Panc1 (cell line): Measurements from ENCODE around the gene PIGX. TPM values are rescaled to one million over a fixed set of nuclear protein-coding genes. Genes with fewer than 3 reads are reported as not detected.
A peak's percentile ranks its signal among the peaks of the same experiment; 100 is the strongest.

Experiments used
- ATAC-seq: fragments of 200-7000 bp; cut with Tn5 transposase; 2 replicates; pipeline ENCODE4 v1.9.1; 2020; ENCODE audit warnings: mild to moderate bottlenecking, moderate library complexity
- BruUV-seq: library from RNA; stranded (reverse); fragments of 400-500 nt; replicated peaks from 2 replicates; lab custom pipeline; 2021; lab: Mats Ljungman, UMichigan
- CTCF ChIA-PET: fragments of 300-600 bp; sonication (Branson Sonifier 250); formaldehyde crosslinking; loops from one replicate; lab custom pipeline; 2022; ENCODE audit warnings: antibody characterized with exemption; lab: Charles Lee
- POLR2A ChIA-PET: fragments of 300-600 bp; sonication (Branson Sonifier 250); formaldehyde crosslinking; loops from one replicate; lab custom pipeline; 2022; ENCODE audit warnings: antibody characterized with exemption; lab: Charles Lee
- DNase-seq: peaks from one replicate; pipeline ENCODE4 v3.0.0-alpha.2; 2010; ENCODE audit warnings: low read depth, low spot score
- H3K27ac ChIP-seq: 2 replicates; pipeline ENCODE4 v1.5.1; 2011; ENCODE audit warnings: mild to moderate bottlenecking, low read length, inconsistent platforms
- H3K27me3 ChIP-seq: fragments of 200-500 bp; sonication (Bioruptor generic); 2 replicates; pipeline ENCODE4 v1.6.0; 2014; ENCODE audit warnings: low read length, inconsistent platforms; ENCODE audit not compliant: control insufficient read depth, insufficient read depth
- H3K36me3 ChIP-seq: fragments of 200-500 bp; sonication (Bioruptor generic); 2 replicates; pipeline ENCODE4 v1.5.1; 2014; ENCODE audit warnings: inconsistent platforms, mild to moderate bottlenecking, low read length, moderate library complexity; ENCODE audit not compliant: control insufficient read depth, insufficient read depth
- H3K4me1 ChIP-seq: 2 replicates; pipeline ENCODE4 v1.5.1; 2011; ENCODE audit warnings: inconsistent platforms, mild to moderate bottlenecking, low read length, moderate library complexity; ENCODE audit not compliant: control insufficient read depth, insufficient read depth
- H3K4me3 ChIP-seq, 2 experiments: 2 replicates each; pipeline ENCODE4 v1.5.1; 2011 to 2012; ENCODE audit warnings: low read depth in 2 of 2, low read length in 2 of 2, mild to moderate bottlenecking in 2 of 2, inconsistent platforms in 1 of 2, moderate library complexity in 1 of 2
- H3K9me3 ChIP-seq: fragments of 200-500 bp; sonication (Bioruptor generic); 2 replicates; pipeline ENCODE4 v1.5.1; 2014; ENCODE audit warnings: low read depth, mild to moderate bottlenecking, inconsistent platforms, low read length, moderate library complexity; ENCODE audit not compliant: control insufficient read depth, insufficient read depth
- CTCF ChIP-seq: fragments of 450-650 bp; IDR thresholded peaks from 2 replicates; pipeline ENCODE4 v1.5.1; 2017; ENCODE audit warnings: mild to moderate bottlenecking
- POLR2AphosphoS5 ChIP-seq: IDR thresholded peaks from 2 replicates; pipeline ENCODE4 v1.6.1; 2012; ENCODE audit warnings: mild to moderate bottlenecking, low read depth, low read length, moderate library complexity
- REST ChIP-seq, 2 experiments: IDR thresholded peaks; 2 replicates each; pipeline ENCODE4 v1.6.1; 2011 to 2012; ENCODE audit warnings: low read depth in 2 of 2, control low read depth in 1 of 2, low read length in 1 of 2, mild to moderate bottlenecking in 1 of 2, moderate library complexity in 1 of 2; ENCODE audit not compliant: insufficient read depth in 1 of 2
- SIN3A ChIP-seq: IDR thresholded peaks from 2 replicates; pipeline ENCODE4 v1.6.1; 2012; ENCODE audit warnings: low read depth, mild to moderate bottlenecking, low read length, moderate library complexity, borderline replicate concordance; ENCODE audit not compliant: insufficient read depth
- TCF7L2 ChIP-seq: IDR thresholded peaks from 2 replicates; pipeline ENCODE4 v1.6.1; 2011; ENCODE audit warnings: mild to moderate bottlenecking, low read depth, low read length, inconsistent platforms
- in situ Hi-C: cut with HindIII; loops from 2 replicates; pipeline ENCODE4 v1.10.0; 2016; ENCODE audit warnings: low sequenced_read_pairs, low pct_unique_long_range_greater_than_20kb
- intact Hi-C: fragments of 100-400 bp; cut with micrococcal nuclease; formaldehyde crosslinking; loops from one replicate; pipeline ENCODE4 v1.10.0; 2022; ENCODE audit not compliant: unreplicated experiment
- total RNA-seq: library from RNA; stranded (reverse); gene quantifications from one replicate; pipeline ENCODE4 v1.2.1, GENCODE V29; 2021; ENCODE audit not compliant: unreplicated experiment

PIGX gene
- total RNA-seq, 1 experiment from 2014 or later, result 85.7 TPM

- ChIA-PET POLR2A (interaction anchor here (1.1 kb wide), 1 partner anchor 18 kb away, joined by 3 read pairs; the partner anchor contains the start of gene PAK2), CTCF (no interaction called here)
- peaks cover 21% of the 10 kb centered on the region; the same call in 1 of the 2 replicates for H3K4me1 ChIP-seq
- DNase-seq (peak; percentile 38), ATAC-seq (peak; percentile 62)
- intact Hi-C loops, result no loop called here
- no peaks in the 10 kb centered on the region for H3K27me3 ChIP-seq
- H3K27ac ChIP-seq, result no peak overlapping the region
- in situ Hi-C loops, result no loop called here
- H3K4me3 ChIP-seq, result no peak overlapping the region
- peaks cover 8% of the 10 kb centered on the region; the same call in 1 of the 2 replicates for H3K9me3 ChIP-seq
- H3K36me3 ChIP-seq, result peaks cover 4% of the 10 kb centered on the region; the same call in 1 of the 2 replicates
- TF ChIP-seq TCF7L2 (no peak), SIN3A (no peak), CTCF (no peak), POLR2AphosphoS5 (no peak), REST (IDR thresholded peaks at IDR 0.05; ENCODE audit: insufficient read depth in 1 of 2, low read depth in 2 of 2, low read length in 1 of 2) (no peak)
- no TSS peak for BruUV-seq
Measured at GRCh38 chr3:196757876-196758739, 45.9 kb downstream of the PIGX start.

- DNase-seq, result no peak
- no peak overlapping the region for H3K27ac ChIP-seq
- ATAC-seq, result peak; percentile 27; the same call in 1 of the 2 replicates
- H3K4me3 ChIP-seq, result no peak overlapping the region
- TF ChIP-seq TCF7L2 (no peak), REST (IDR thresholded peaks at IDR 0.05; ENCODE audit: insufficient read depth in 1 of 2, low read depth in 2 of 2, low read length in 1 of 2) (no peak), POLR2AphosphoS5 (no peak), CTCF (no peak), SIN3A (no peak)
- intact Hi-C loops, result no loop called here
- H3K9me3 ChIP-seq, result no peaks in the 10 kb centered on the region
- in situ Hi-C loops, result no loop called here
- ChIA-PET CTCF (no interaction called here), POLR2A (no interaction called here)
- no peaks in the 10 kb centered on the region for H3K36me3 ChIP-seq
- H3K4me1 ChIP-seq, result peaks cover 11% of the 10 kb centered on the region; the same call in 1 of the 2 replicates
- H3K27me3 ChIP-seq, result no peaks in the 10 kb centered on the region
- BruUV-seq, result no TSS peak
Measured at GRCh38 chr3:196763179-196763578, 51.0 kb downstream of the PIGX start.
